Lower leg skin (tissue), 4 donors: ENCODE results near the gene RPH3AL. TPM values are rescaled to one million over a fixed set of nuclear protein-coding genes. Genes with fewer than 3 reads are reported as not detected.

Source experiments
- DNase-seq, 2 donors: peaks; one replicate each; pipeline ENCODE4 v3.0.0-alpha.2; 2019; ENCODE audit warnings: low spot score in 2 of 2
- H3K4me3 ChIP-seq: fragments of 200-600 bp; sonication (generic); 2 replicates; pipeline ENCODE4 v1.5.1; 2017; ENCODE audit warnings: mild to moderate bottlenecking, low read depth; ENCODE audit not compliant: poor library complexity, severe bottlenecking
- POLR2A ChIP-seq, 2 donors: fragments of 450-650 bp; IDR thresholded peaks; one replicate each; pipeline ENCODE4 v1.6.1; 2016 to 2017; ENCODE audit warnings: antibody characterized with exemption in 2 of 2, mild to moderate bottlenecking in 1 of 2, moderate library complexity in 1 of 2
- WGBS, 2 donors: methylation state at CpG; one replicate each; pipeline ENCODE4 v1.1.5; 2018; 5-methylcytosine and 5-hydroxymethylcytosine counted together
- intact Hi-C: fragments of 100-400 bp; cut with DNase I; formaldehyde crosslinking; loops from one replicate; pipeline ENCODE4 v1.15.0; 2023; ENCODE audit warnings: low total_unique reads
- total RNA-seq, 4 donors: library from RNA; depleted of rRNA; stranded (reverse); fragments of >200 nt; gene quantifications; one replicate each; pipeline ENCODE4 v1.1.0, GENCODE V29; 2016
- TF ChIP-seq, protein P1 (sequence below), 3 donors: fragments of 450-650 bp; IDR thresholded peaks; one replicate each; pipeline ENCODE4 v1.5.1; 2016; ENCODE audit warnings: antibody characterized with exemption in 3 of 3, mild to moderate bottlenecking in 3 of 3, moderate library complexity in 2 of 3

Gene RPH3AL
- total RNA-seq, 4 donors from 2014 or later: 8.6 to 22.9 (median 15.9) TPM

DNA sequence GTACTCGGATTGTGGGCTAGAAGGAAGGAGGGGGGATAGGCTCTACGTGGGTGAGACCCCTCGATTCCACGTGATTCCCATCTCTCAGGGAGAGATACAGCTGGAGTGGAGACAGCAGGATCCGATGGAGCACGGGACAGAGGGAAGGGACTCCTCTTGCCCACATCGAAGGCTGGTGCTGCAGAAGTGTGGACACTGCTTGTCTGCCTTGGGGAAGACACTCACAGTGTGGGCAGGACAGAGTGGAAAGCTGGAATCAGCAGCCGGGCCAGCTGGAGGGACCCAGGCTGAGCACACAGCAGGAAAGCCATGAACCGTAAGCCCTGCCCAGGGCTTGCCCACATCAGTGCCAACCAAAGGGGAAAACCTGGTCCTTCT lies 42.1 kb upstream of the RPH3AL start:
- intact Hi-C loops: no loop called here
- no peak overlapping the region for H3K4me3 ChIP-seq
- 89 to 93% methylated on average over 9 of the region's 9 CpGs for WGBS, 2 donors
- TF ChIP-seq, protein P1, sequence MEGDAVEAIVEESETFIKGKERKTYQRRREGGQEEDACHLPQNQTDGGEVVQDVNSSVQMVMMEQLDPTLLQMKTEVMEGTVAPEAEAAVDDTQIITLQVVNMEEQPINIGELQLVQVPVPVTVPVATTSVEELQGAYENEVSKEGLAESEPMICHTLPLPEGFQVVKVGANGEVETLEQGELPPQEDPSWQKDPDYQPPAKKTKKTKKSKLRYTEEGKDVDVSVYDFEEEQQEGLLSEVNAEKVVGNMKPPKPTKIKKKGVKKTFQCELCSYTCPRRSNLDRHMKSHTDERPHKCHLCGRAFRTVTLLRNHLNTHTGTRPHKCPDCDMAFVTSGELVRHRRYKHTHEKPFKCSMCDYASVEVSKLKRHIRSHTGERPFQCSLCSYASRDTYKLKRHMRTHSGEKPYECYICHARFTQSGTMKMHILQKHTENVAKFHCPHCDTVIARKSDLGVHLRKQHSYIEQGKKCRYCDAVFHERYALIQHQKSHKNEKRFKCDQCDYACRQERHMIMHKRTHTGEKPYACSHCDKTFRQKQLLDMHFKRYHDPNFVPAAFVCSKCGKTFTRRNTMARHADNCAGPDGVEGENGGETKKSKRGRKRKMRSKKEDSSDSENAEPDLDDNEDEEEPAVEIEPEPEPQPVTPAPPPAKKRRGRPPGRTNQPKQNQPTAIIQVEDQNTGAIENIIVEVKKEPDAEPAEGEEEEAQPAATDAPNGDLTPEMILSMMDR (IDR thresholded peaks at IDR 0.05): no peak
- TF ChIP-seq POLR2A (IDR thresholded peaks at IDR 0.05): no peak
- no peak for DNase-seq

DNA sequence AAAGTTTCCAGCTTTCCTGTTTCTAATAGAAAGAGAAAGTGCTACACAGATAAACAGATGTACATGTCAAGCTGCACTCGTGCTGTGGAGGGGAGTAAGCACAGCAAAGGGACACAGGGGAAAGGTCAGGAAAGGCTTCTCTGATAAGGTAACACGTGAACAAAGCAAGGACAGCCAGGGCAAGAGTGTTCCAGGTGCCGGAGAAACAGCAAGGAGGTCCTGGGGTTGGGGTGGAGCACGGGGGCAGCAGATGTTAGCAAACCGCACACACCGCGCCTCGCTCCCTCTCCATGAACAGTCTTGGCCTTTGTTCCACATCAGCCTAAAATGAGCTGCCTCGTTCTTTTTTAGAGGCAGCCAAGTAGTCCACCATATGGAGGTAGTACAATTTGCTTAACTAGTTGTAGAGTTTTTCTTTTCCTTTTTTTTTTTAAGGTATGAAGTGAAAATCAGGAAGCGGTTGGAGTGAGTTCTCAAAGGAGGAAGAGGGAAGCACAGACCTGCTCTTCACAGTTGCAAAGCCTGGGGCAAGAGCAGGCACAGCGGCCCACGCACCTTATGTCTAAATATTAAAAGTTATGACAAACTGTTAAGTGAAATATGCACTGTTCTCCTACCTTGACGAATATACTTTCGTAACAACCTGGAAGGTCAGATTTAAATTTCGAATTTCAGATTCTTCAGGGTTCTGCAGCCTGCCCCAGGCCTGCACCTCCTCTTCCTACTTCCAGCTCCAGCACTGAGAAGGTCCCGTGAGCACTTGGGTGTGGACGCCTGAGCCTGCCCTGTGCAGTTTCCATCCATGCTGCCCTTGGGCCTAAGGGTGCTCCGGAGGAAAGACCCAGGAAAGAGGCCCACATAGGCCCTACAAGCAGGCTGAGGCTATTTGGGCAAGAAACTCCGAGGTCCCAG lies 41.5 kb upstream of the RPH3AL start:
- intact Hi-C loops: no loop called here
- no peak overlapping the region for H3K4me3 ChIP-seq
- 66 to 69% methylated on average over 19 of the region's 19 CpGs for WGBS, 2 donors
- TF ChIP-seq POLR2A (IDR thresholded peaks at IDR 0.05): no peak
- TF ChIP-seq, protein P1 (IDR thresholded peaks at IDR 0.05): no peak
- DNase-seq: no peak

DNA sequence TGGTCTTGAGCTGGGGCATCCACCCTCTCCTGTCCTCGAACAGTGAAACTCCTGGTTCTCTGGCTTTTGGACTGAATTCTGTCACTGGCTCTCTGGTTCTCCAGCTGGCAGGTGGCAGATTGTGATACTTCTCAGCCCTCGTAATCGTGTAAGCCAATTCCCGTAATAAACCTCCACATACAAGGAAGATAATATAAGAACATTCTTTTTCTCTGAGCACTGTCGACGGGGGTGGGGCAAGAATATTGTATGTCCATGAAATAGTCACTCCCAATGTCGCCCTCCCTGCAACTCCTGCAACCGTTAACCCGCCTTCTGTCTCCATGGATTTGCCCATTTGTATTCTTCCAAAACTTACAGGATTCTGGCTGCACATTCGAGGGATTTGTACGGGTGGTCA lies 39.2 kb upstream of the RPH3AL start:
- no peak for DNase-seq
- intact Hi-C loops: no loop called here
- no peak for TF ChIP-seq POLR2A (IDR thresholded peaks at IDR 0.05)
- TF ChIP-seq, protein P1 (IDR thresholded peaks at IDR 0.05): no peak
- 81 to 85% methylated on average over 11 of the region's 11 CpGs for WGBS, 2 donors
- no peak overlapping the region for H3K4me3 ChIP-seq

DNA sequence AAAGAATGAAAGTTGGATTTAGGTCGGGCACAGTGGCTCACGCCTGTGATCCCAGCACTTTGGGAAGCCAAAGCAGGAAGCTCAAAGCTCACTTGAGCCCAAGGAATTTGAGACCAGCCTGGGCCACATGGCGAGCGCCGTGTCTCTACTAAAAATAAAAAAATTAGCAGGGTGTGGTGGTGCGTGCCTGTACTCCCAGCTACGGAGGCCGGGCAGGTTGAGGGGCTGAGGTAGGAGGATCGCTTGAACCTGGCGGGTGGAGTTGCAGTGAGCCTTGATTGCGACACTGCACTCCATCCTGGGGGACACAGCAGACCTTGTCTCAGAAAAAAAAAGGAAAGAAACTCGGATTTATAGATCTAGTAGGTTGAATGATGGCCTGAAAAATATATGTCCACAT lies 37.4 kb upstream of the RPH3AL start:
- no peak for TF ChIP-seq POLR2A (IDR thresholded peaks at IDR 0.05)
- TF ChIP-seq, protein P1 (IDR thresholded peaks at IDR 0.05): no peak
- 59 to 60% methylated on average over 12 of the region's 12 CpGs for WGBS, 2 donors
- DNase-seq: no peak
- H3K4me3 ChIP-seq: no peak overlapping the region
- intact Hi-C loops: no loop called here

DNA sequence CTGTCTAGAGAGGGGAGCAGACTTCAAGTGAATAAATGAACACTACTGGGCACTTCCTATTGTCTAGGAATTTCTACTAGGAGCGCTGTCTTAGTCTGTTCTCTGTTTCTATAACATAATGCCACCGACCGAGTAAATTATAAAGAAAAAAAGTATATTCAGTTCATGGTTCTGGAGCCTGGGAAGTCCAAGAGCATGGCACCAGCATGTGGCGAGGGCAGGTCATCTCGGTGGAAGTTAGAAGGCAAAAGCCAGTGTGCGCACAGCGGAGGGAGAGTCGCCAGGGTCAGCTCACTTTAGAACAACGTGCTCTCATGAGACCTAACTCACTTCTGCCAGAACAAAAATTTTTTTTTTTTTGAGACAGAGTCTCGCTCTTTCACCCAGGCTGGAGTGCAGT lies 35.5 kb upstream of the RPH3AL start:
- TF ChIP-seq, protein P1 (IDR thresholded peaks at IDR 0.05): no peak
- no peak for TF ChIP-seq POLR2A (IDR thresholded peaks at IDR 0.05)
- 95% methylated on average over 10 of the region's 10 CpGs for WGBS, 2 donors
- intact Hi-C loops: loop anchor here (5.0 kb wide), 1 partner anchor 241 kb away; no protein-coding TSS in a partner anchor
- no peak for DNase-seq
- no peak overlapping the region for H3K4me3 ChIP-seq
